ENCODE results near the gene SERTAD3. TPM values are rescaled to one million over a fixed set of nuclear protein-coding genes. Genes with fewer than 3 reads are reported as not detected.
A peak's percentile ranks its signal among the peaks of the same experiment; 100 is the strongest.

Gene SERTAD3
- total RNA-seq, 6 experiments from 2014 or later: 35.9 to 47.0 (median 41.2) TPM

GRCh38 chr19:40403262-40403984 lies 40.7 kb downstream of the SERTAD3 start:
- Mint-ChIP-seq H3K9me3 (no peaks in the 10 kb centered on the region), H3K27me3 (ENCODE audit: insufficient read depth) (peaks cover 2% of the 10 kb centered on the region), H3K36me3 (ENCODE audit: low read depth) (no peaks in the 10 kb centered on the region), H3K27ac (peak overlapping the region; percentile 80), H3K4me3 (peak overlapping the region; percentile 89), H3K4me1 (ENCODE audit: low read depth) (peaks cover 13% of the 10 kb centered on the region)
- peak; percentile 78 for DNase-seq
- TF ChIP-seq, protein P1, sequence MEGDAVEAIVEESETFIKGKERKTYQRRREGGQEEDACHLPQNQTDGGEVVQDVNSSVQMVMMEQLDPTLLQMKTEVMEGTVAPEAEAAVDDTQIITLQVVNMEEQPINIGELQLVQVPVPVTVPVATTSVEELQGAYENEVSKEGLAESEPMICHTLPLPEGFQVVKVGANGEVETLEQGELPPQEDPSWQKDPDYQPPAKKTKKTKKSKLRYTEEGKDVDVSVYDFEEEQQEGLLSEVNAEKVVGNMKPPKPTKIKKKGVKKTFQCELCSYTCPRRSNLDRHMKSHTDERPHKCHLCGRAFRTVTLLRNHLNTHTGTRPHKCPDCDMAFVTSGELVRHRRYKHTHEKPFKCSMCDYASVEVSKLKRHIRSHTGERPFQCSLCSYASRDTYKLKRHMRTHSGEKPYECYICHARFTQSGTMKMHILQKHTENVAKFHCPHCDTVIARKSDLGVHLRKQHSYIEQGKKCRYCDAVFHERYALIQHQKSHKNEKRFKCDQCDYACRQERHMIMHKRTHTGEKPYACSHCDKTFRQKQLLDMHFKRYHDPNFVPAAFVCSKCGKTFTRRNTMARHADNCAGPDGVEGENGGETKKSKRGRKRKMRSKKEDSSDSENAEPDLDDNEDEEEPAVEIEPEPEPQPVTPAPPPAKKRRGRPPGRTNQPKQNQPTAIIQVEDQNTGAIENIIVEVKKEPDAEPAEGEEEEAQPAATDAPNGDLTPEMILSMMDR (IDR thresholded peaks at IDR 0.05): 0 out of 2 replicates have a peak, but pooled peaks have one; percentile 19

- Mint-ChIP-seq H3K9me3 (no peaks in the 10 kb centered on the region), H3K27ac (no peak overlapping the region), H3K36me3 (ENCODE audit: low read depth) (no peaks in the 10 kb centered on the region), H3K4me3 (no peak overlapping the region), H3K4me1 (ENCODE audit: low read depth) (peaks cover 13% of the 10 kb centered on the region), H3K27me3 (ENCODE audit: insufficient read depth) (peaks cover 8% of the 10 kb centered on the region)
- DNase-seq: no peak
- TF ChIP-seq, protein P1 (IDR thresholded peaks at IDR 0.05): no peak
Measured at GRCh38 chr19:40400559-40400958, 43.6 kb downstream of the SERTAD3 start.

DNA sequence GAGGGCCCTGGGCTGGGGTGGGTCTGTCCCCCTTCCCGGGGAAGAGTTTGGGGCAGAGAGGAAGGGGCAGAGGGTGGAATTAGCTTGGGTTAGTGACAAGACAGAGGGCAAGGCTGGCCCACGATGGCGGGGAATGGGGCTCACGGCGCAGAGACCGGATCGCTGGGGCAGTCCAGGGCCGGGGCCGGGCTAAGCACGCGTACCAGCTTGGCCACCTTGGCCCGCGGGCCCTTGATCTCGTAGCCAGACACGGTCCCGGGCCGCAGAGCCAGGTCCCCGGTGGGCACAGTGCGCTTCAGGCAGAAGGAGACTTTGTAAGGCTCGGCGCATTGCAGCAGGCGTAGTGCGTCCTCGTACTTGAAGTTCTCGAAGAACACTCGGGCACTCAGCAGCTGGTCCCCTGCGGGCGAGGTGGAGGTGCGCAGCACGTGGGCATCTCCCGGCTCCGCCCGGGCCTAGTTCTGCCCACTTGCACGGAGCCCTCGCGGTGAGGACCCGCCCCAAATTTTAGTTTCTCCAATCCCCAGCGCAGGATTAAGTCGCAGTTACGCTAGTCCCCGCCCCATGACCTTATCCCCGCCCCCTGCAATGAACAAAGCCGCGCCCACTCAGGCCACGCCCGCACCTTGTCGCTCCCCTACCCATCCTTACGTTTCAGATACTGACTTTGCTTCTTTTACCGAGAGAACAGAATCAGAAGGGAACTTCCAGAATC lies 45.6 kb downstream of the SERTAD3 start:
- Mint-ChIP-seq H3K27ac (no peak overlapping the region), H3K27me3 (ENCODE audit: insufficient read depth) (peaks cover 9% of the 10 kb centered on the region), H3K4me1 (ENCODE audit: low read depth) (peaks cover 13% of the 10 kb centered on the region), H3K9me3 (no peaks in the 10 kb centered on the region), H3K36me3 (ENCODE audit: low read depth) (no peaks in the 10 kb centered on the region), H3K4me3 (no peak overlapping the region)
- TF ChIP-seq, protein P1 (IDR thresholded peaks at IDR 0.05): no peak
- no peak for DNase-seq

- Mint-ChIP-seq H3K9me3 (no peaks in the 10 kb centered on the region), H3K4me1 (ENCODE audit: low read depth) (peaks cover 6% of the 10 kb centered on the region; the same call in 1 of the 2 replicates), H3K4me3 (no peak overlapping the region), H3K36me3 (ENCODE audit: low read depth) (no peaks in the 10 kb centered on the region), H3K27me3 (ENCODE audit: insufficient read depth) (peaks cover 9% of the 10 kb centered on the region), H3K27ac (no peak overlapping the region)
- TF ChIP-seq, protein P1 (IDR thresholded peaks at IDR 0.05): no peak
- no peak for DNase-seq
Measured at GRCh38 chr19:40397568-40397906, 46.6 kb downstream of the SERTAD3 start.

- no peak overlapping the region for H3K4me3 Mint-ChIP-seq
- peaks cover 9% of the 10 kb centered on the region for H3K27me3 Mint-ChIP-seq (ENCODE audit: insufficient read depth)
- H3K4me1 Mint-ChIP-seq (ENCODE audit: low read depth): peaks cover 6% of the 10 kb centered on the region; the same call in 1 of the 2 replicates
- TF ChIP-seq, protein P1 (IDR thresholded peaks at IDR 0.05): no peak
- no peak for DNase-seq
- H3K27ac Mint-ChIP-seq: no peak overlapping the region
- no peaks in the 10 kb centered on the region for H3K36me3 Mint-ChIP-seq (ENCODE audit: low read depth)
- H3K9me3 Mint-ChIP-seq: no peaks in the 10 kb centered on the region
Measured at GRCh38 chr19:40396886-40397567, 47.1 kb downstream of the SERTAD3 start.

Measured in HFFc6 (cell line).